Measurements from ENCODE around the gene TMEM272. TPM values are rescaled to one million over a fixed set of nuclear protein-coding genes. Genes with fewer than 3 reads are reported as not detected.

The TMEM272 gene
- total RNA-seq, 1 donor from 2014 or later = 0.38 TPM

GRCh38 chr13:51814825-51815650 is 29.9 kb downstream of the TMEM272 start:
- peak; percentile 65 for DNase-seq
- peak; percentile 77 for ATAC-seq (ENCODE audit: poor library complexity)
- intact Hi-C loops (cut with DNase I) = loop anchor here (2.0 kb wide), 1 partner anchor 18 kb away; no protein-coding TSS in a partner anchor

GRCh38 chr13:51814071-51814470 is 30.9 kb downstream of the TMEM272 start:
- no peak for ATAC-seq (ENCODE audit: poor library complexity)
- intact Hi-C loops (cut with DNase I) = loop anchor here (2.0 kb wide), 1 partner anchor 19 kb away; no protein-coding TSS in a partner anchor
- DNase-seq = no peak

GRCh38 chr13:51811920-51812451 is 33.0 kb downstream of the TMEM272 start:
- ATAC-seq (ENCODE audit: poor library complexity) = peak; percentile 33
- intact Hi-C loops (cut with DNase I) = no loop called here
- DNase-seq = no peak

GRCh38 chr13:51811046-51811445 is 33.9 kb downstream of the TMEM272 start:
- ATAC-seq (ENCODE audit: poor library complexity) (no peak), DNase-seq (no peak)
- intact Hi-C loops (cut with DNase I) = no loop called here

- ATAC-seq (ENCODE audit: poor library complexity) (no peak), DNase-seq (no peak)
- intact Hi-C loops (cut with DNase I) = loop anchor here (10.0 kb wide), 1 partner anchor 224 kb away; the partner anchor contains the start of gene WDFY2
Measured at GRCh38 chr13:51808811-51809210, 36.2 kb downstream of the TMEM272 start.

GRCh38 chr13:51807041-51807440 is 37.9 kb downstream of the TMEM272 start:
- ATAC-seq (ENCODE audit: poor library complexity) = no peak
- intact Hi-C loops (cut with DNase I) = loop anchor here (10.0 kb wide), 1 partner anchor 222 kb away; the partner anchor contains the start of gene WDFY2
- DNase-seq = no peak

GRCh38 chr13:51806566-51806965 is 38.4 kb downstream of the TMEM272 start:
- ATAC-seq (ENCODE audit: poor library complexity) (no peak), DNase-seq (no peak)
- intact Hi-C loops (cut with DNase I) = loop anchor here (10.0 kb wide), 1 partner anchor 222 kb away; the partner anchor contains the start of gene WDFY2

GRCh38 chr13:51805925-51806324 is 39.1 kb downstream of the TMEM272 start:
- intact Hi-C loops (cut with DNase I) = loop anchor here (10.0 kb wide), 1 partner anchor 221 kb away; the partner anchor contains the start of gene WDFY2
- DNase-seq (no peak), ATAC-seq (ENCODE audit: poor library complexity) (no peak)

- ATAC-seq (ENCODE audit: poor library complexity) = no peak
- DNase-seq = no peak
- intact Hi-C loops (cut with DNase I) = loop anchor here (10.0 kb wide), 1 partner anchor 221 kb away; the partner anchor contains the start of gene WDFY2
Measured at GRCh38 chr13:51805313-51805712, 39.7 kb downstream of the TMEM272 start.

- intact Hi-C loops (cut with DNase I) = loop anchor here (5.0 to 10.0 kb wide), 2 partner anchors 220 to 352 kb away; partner anchors contain the start of genes INTS6 and WDFY2
- ATAC-seq (ENCODE audit: poor library complexity) (no peak), DNase-seq (no peak)
Measured at GRCh38 chr13:51804295-51805172, 40.4 kb downstream of the TMEM272 start.

- intact Hi-C loops (cut with DNase I) = loop anchor here (5.0 to 10.0 kb wide), 2 partner anchors 219 to 351 kb away; partner anchors contain the start of genes INTS6 and WDFY2
- peak; percentile 95 for DNase-seq
Measured at GRCh38 chr13:51803422-51804294, 41.3 kb downstream of the TMEM272 start, which contains the start of gene DHRS12. Gene DHRS12 (minus strand): TSS chr13:51804163. CDS start chr13:51799659, 4,504 bp downstream.

GRCh38 chr13:51802631-51803418 is 42.2 kb downstream of the TMEM272 start:
- intact Hi-C loops (cut with DNase I) = loop anchor here (5.0 to 10.0 kb wide), 2 partner anchors 218 to 351 kb away; partner anchors contain the start of genes INTS6 and WDFY2
- DNase-seq (no peak), ATAC-seq (ENCODE audit: poor library complexity) (no peak)

More at GRCh38 chr13:51803422-51804294, 41.3 kb downstream of the TMEM272 start, which contains the start of gene DHRS12:
- peak; percentile 89 for ATAC-seq (ENCODE audit: poor library complexity)

- intact Hi-C loops (cut with DNase I) = loop anchor here (5.0 to 10.0 kb wide), 2 partner anchors 217 to 349 kb away; partner anchors contain the start of genes INTS6 and WDFY2
- peak; percentile 35 for ATAC-seq (ENCODE audit: poor library complexity)
- DNase-seq = peak; percentile 88
Measured at GRCh38 chr13:51801631-51802099, 43.3 kb downstream of the TMEM272 start.

- no peak for ATAC-seq (ENCODE audit: poor library complexity)
- DNase-seq = peak; percentile 71
- intact Hi-C loops (cut with DNase I) = loop anchor here (5.0 to 10.0 kb wide), 2 partner anchors 216 to 348 kb away; partner anchors contain the start of genes INTS6 and WDFY2
Measured at GRCh38 chr13:51800486-51800885, 44.5 kb downstream of the TMEM272 start.

- intact Hi-C loops (cut with DNase I) = no loop called here
- DNase-seq = no peak
- no peak for ATAC-seq (ENCODE audit: poor library complexity)
Measured at GRCh38 chr13:51799261-51799660, 45.7 kb downstream of the TMEM272 start.

Data from Right ventricle myocardium superior (tissue), 1 donor.